HCT116 (cell line): Measurements from ENCODE around the gene VAMP2. TPM values are rescaled to one million over a fixed set of nuclear protein-coding genes. Genes with fewer than 3 reads are reported as not detected.

Experiments
- ATAC-seq: fragments of 200-7000 bp; cut with Tn5 transposase; 2 replicates; pipeline ENCODE4 v1.9.1; 2020; ENCODE audit warnings: mild to moderate bottlenecking, moderate library complexity
- BruUV-seq: library from RNA; stranded (reverse); fragments of 400-500 nt; replicated peaks from 2 replicates; lab custom pipeline; 2021; lab: Mats Ljungman, UMichigan
- CTCF ChIA-PET: fragments of 300-600 bp; sonication (Branson Sonifier 250); formaldehyde crosslinking; loops from one replicate; lab custom pipeline; 2021; ENCODE audit warnings: antibody characterized with exemption; lab: Charles Lee
- POLR2A ChIA-PET: fragments of 300-600, 350-600 bp; sonication (Branson Sonifier 250); formaldehyde crosslinking; loops from one replicate; lab custom pipeline; 2021; ENCODE audit warnings: antibody characterized with exemption; lab: Charles Lee
- RAD21 ChIA-PET, 2 experiments: fragments of 300-600 bp; sonication (Branson Sonifier 250); formaldehyde crosslinking; loops; one replicate each; lab custom pipeline; 2023; ENCODE audit warnings: low total read pairs in 2 of 2; ENCODE audit not compliant: uncharacterized antibody in 2 of 2, unreplicated experiment in 2 of 2, low non-redundant PET in 1 of 2; lab: Charles Lee
- DNase-seq: peaks from one replicate; pipeline ENCODE4 v3.0.0-alpha.2; 2010; ENCODE audit warnings: low read depth, low spot score
- H2AFZ ChIP-seq: fragments of 200-600 bp; shearing (Covaris generic), sonication (generic); 2 replicates; pipeline ENCODE4 v1.6.1; 2017; ENCODE audit warnings: low read depth, mixed run types, mixed read lengths, antibody characterized with exemption, low read length; ENCODE audit not compliant: poor library complexity, severe bottlenecking
- H3K27ac ChIP-seq: 2 replicates; pipeline ENCODE4 v1.5.1; 2012; ENCODE audit warnings: low read depth, low read length
- H3K27me3 ChIP-seq: fragments of 200-600 bp; sonication (generic); 2 replicates; pipeline ENCODE4 v1.6.1; 2016; ENCODE audit warnings: mixed run types, low read length, mixed read lengths; ENCODE audit not compliant: insufficient read depth
- H3K36me3 ChIP-seq, 2 experiments: fragments of 200-500 bp in 1 of 2; fragments of 200-600 bp in 1 of 2; sonication (Bioruptor generic) in 1 of 2; sonication (generic) in 1 of 2; 2 replicates each; pipeline versions ENCODE4 v1.5.1 to v1.6.1; 2014 to 2016; ENCODE audit warnings: low read length in 2 of 2, inconsistent platforms in 1 of 2, mixed read lengths in 1 of 2, mixed run types in 1 of 2; ENCODE audit not compliant: insufficient read depth in 2 of 2, control insufficient read depth in 1 of 2
- H3K4me1 ChIP-seq, 2 experiments: fragments of 200-600 bp in 1 of 2; sonication (generic) in 1 of 2; 2 replicates each; pipeline versions ENCODE4 v1.5.1 to v1.6.1; 2012 to 2017; ENCODE audit warnings: low read length in 2 of 2, inconsistent platforms in 1 of 2, mild to moderate bottlenecking in 1 of 2, mixed read lengths in 1 of 2, mixed run types in 1 of 2, moderate library complexity in 1 of 2; ENCODE audit not compliant: insufficient read depth in 2 of 2, control insufficient read depth in 1 of 2
- H3K4me2 ChIP-seq: fragments of 200-600 bp; sonication (generic); 2 replicates; pipeline ENCODE4 v1.6.1; 2017; ENCODE audit warnings: mixed run types, low read length, mixed read lengths
- H3K4me3 ChIP-seq, 2 experiments: fragments of 200-600 bp in 1 of 2; sonication (generic) in 1 of 2; replicated peaks in 1 of 2; 2 replicates each; pipeline ENCODE4 v1.5.1; 2011 to 2016; ENCODE audit warnings: low read length in 2 of 2, control low read depth in 1 of 2, low read depth in 1 of 2, mild to moderate bottlenecking in 1 of 2, mixed read lengths in 1 of 2, mixed run types in 1 of 2
- H3K79me2 ChIP-seq: fragments of 200-600 bp; sonication (generic); 2 replicates; pipeline ENCODE4 v1.6.1; 2017; ENCODE audit warnings: mild to moderate bottlenecking, mixed run types, low read length, moderate library complexity, mixed read lengths; ENCODE audit not compliant: insufficient read depth
- H3K9ac ChIP-seq: fragments of 200-600 bp; sonication (generic); 2 replicates; pipeline ENCODE4 v1.6.1; 2016; ENCODE audit warnings: low read length, mixed read lengths
- H3K9me2 ChIP-seq: fragments of 200-600 bp; sonication (generic), shearing (Covaris generic); 2 replicates; pipeline ENCODE4 v1.6.1; 2017; ENCODE audit warnings: mixed run types, mild to moderate bottlenecking, moderate library complexity; ENCODE audit not compliant: insufficient read depth
- H3K9me3 ChIP-seq, 2 experiments: fragments of 200-500 bp in 1 of 2; fragments of 200-600 bp in 1 of 2; sonication (Bioruptor generic) in 1 of 2; sonication (generic) in 1 of 2; 2 replicates each; pipeline ENCODE4 v1.6.1; 2014 to 2017; ENCODE audit warnings: low read length in 2 of 2, mixed read lengths in 2 of 2, inconsistent platforms in 1 of 2, low read depth in 1 of 2, mild to moderate bottlenecking in 1 of 2, mixed run types in 1 of 2, moderate library complexity in 1 of 2; ENCODE audit not compliant: control insufficient read depth in 1 of 2, insufficient read depth in 1 of 2
- H4K20me1 ChIP-seq: fragments of 200-600 bp; sonication (generic), shearing (Covaris generic); 2 replicates; pipeline ENCODE4 v1.6.1; 2017; ENCODE audit warnings: mixed run types, mild to moderate bottlenecking, moderate library complexity; ENCODE audit not compliant: insufficient read depth
- CEBPB ChIP-seq: IDR thresholded peaks from 2 replicates; pipeline ENCODE4 v1.6.1; 2012; ENCODE audit warnings: low read depth
- EZH2 ChIP-seq: fragments of 200-600 bp; sonication (generic); IDR thresholded peaks from 2 replicates; pipeline ENCODE4 v1.6.1; 2017; ENCODE audit warnings: antibody characterized with exemption, mixed run types
- EZH2phosphoT487 ChIP-seq: fragments of 200-600 bp; IDR thresholded peaks from 2 replicates; pipeline ENCODE4 v1.6.1; 2018; ENCODE audit warnings: antibody characterized with exemption, borderline replicate concordance
- FOSL1 ChIP-seq: IDR thresholded peaks from 2 replicates; pipeline ENCODE4 v1.6.1; 2012; ENCODE audit warnings: low read depth
- JUND ChIP-seq: IDR thresholded peaks from 2 replicates; pipeline ENCODE4 v1.6.1; 2012
- POLR2A ChIP-seq: IDR thresholded peaks from 2 replicates; pipeline ENCODE4 v1.7.0; 2011; ENCODE audit warnings: borderline replicate concordance; ENCODE audit not compliant: insufficient read depth, insufficient read length; ENCODE audit errors: extremely low read depth
- SRF ChIP-seq: IDR thresholded peaks from 2 replicates; pipeline ENCODE4 v1.6.1; 2012; ENCODE audit warnings: low read depth
- TCF7L2 ChIP-seq: IDR thresholded peaks from 2 replicates; pipeline ENCODE4 v1.7.0; 2011; ENCODE audit warnings: borderline replicate concordance, inconsistent platforms; ENCODE audit not compliant: insufficient read depth, insufficient read length; ENCODE audit errors: extremely low read depth
- ZFX ChIP-seq: fragments of 450-650 bp; IDR thresholded peaks from 2 replicates; pipeline ENCODE4 v1.6.1; 2017
- intact Hi-C: fragments of 100-400 bp; cut with micrococcal nuclease; formaldehyde crosslinking; loops from 2 replicates; pipeline ENCODE4 v1.10.0; 2022
- total RNA-seq: library from RNA; stranded (reverse); gene quantifications from one replicate; pipeline ENCODE4 v1.2.1, GENCODE V29; 2021; ENCODE audit not compliant: unreplicated experiment
- TF ChIP-seq, protein P1 (sequence below): IDR thresholded peaks from 2 replicates; pipeline ENCODE4 v1.6.1; 2012
- TF ChIP-seq, protein P2 (sequence below): IDR thresholded peaks from 2 replicates; pipeline ENCODE4 v1.6.1; 2012; ENCODE audit warnings: low read depth
- TF ChIP-seq, protein P3 (sequence below): IDR thresholded peaks from 2 replicates; pipeline ENCODE4 v1.6.1; 2012
- TF ChIP-seq, protein P4 (sequence below), 3 experiments: fragments of 200-600 bp in 1 of 3; sonication (generic) in 1 of 3; IDR thresholded peaks in 2 of 3; conservative IDR thresholded peaks in 1 of 3; 2 replicates each; pipeline ENCODE4 v1.5.1; 2012 to 2017; ENCODE audit warnings: low read depth in 2 of 3, low read length in 2 of 3, antibody characterized with exemption in 1 of 3, borderline replicate concordance in 1 of 3, control low read depth in 1 of 3, mild to moderate bottlenecking in 1 of 3, mixed read lengths in 1 of 3, mixed run types in 1 of 3, moderate library complexity in 1 of 3; ENCODE audit not compliant: insufficient read depth in 1 of 3

Gene VAMP2
- total RNA-seq, 1 experiment from 2014 or later: 35.9 TPM

DNA sequence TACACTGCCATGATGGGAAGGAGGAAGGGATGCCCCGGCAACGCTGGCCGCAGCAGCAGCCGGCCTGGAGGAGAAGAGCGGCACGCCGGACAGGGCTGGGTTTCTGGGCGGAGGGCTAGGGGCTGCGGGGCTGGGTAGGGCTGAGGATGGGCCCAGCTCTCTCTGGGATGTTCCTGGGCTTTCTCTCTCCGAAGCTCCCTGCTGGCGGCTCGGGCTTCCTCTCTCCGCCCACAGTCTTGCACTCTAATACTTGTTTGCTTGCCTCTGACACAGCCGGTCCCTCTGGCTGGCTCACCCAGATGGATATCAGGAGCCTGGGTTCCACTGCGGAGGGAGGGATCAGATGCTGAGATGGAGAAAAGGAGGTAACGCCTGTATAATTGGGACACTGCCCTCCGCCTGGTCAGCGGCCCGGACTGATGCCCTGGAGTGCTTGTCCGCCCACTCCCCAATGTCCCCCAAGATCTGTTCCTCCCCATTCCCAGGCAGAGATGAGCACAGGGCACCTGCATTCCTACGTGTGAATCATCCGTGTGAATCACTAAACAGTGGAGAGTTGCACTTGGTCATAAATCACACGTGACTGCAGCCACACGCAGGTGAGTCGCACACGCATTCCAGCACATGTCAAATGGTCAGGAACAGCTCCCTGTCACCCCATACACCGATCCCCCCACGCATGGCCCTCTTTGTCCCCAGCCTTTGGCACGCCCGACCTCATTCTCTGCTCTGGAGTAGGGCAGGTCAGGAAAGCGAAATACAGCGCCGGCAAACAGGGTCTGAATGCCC lies 44.6 kb downstream of the VAMP2 start, which contains the start of gene ALOXE3 (continued):
- TF ChIP-seq, protein P1, sequence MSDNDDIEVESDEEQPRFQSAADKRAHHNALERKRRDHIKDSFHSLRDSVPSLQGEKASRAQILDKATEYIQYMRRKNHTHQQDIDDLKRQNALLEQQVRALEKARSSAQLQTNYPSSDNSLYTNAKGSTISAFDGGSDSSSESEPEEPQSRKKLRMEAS: peak; percentile 91
- TF ChIP-seq, all 23 proteins: peak for 6

DNA sequence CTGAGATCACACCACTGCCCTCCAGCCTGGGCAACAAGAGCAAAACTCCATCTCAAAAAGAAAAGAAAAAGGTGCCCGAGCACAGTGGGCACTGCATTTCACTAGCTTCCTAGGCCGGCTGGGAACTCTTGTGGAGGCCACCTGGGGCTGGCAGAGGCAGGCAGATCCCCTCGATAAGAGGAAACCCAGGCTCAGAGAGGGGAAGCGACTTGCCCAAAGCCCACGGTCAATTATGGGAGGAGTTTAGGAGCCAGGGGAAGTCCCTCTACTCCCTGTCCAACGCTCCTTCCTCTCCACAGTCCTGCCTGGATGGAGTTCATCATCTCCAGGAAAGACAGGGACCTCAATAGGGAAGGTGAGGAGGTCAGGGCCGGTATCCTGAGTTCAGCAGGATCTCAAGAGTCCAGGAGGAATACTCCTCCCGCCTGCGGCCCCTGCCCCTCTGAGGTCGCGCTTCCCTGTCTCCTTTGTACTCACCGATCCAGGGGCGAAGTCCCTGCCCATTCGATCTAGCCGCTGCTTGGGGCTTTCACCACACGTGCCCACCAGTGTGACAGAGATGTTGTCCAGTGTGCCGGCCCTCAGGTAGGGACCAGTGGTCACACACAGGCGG lies 45.3 kb downstream of the VAMP2 start:
- peak overlapping the region; percentile 88 for H3K9ac ChIP-seq
- BruUV-seq: no TSS peak
- peaks cover 3% of the 10 kb centered on the region; the same call in 1 of the 2 replicates for H4K20me1 ChIP-seq
- ATAC-seq: no peak
- H3K27me3 ChIP-seq: no peaks in the 10 kb centered on the region
- no peaks in the 10 kb centered on the region for H3K36me3 ChIP-seq
- RAD21 ChIA-PET: no interaction called here
- peak overlapping the region; percentile 1 for H2AFZ ChIP-seq
- peak overlapping the region; percentile 98 for H3K4me2 ChIP-seq
- H3K9me3 ChIP-seq: no peaks in the 10 kb centered on the region
- H3K27ac ChIP-seq: peak overlapping the region; percentile 83
- intact Hi-C loops: loop anchor here (5.0 kb wide), 1 partner anchor 40 kb away; no protein-coding TSS in a partner anchor
- CTCF ChIA-PET: interaction anchor here (1.2 to 4.0 kb wide), 3 partner anchors 23 to 57 kb away, joined by 5 to 26 read pairs (median 12); no protein-coding TSS in a partner anchor
- H3K4me1 ChIP-seq: peaks cover 19 to 52% of the 10 kb centered on the region in 2 experiments
- no peak for DNase-seq
- POLR2A ChIA-PET: interaction anchor here (0.8 to 4.1 kb wide), 4 partner anchors 14 to 131 kb away, joined by 3 to 43 read pairs (median 11); partner anchors contain the start of genes CTC1 and PFAS
- peak overlapping the region; percentile 52 to 59 for H3K4me3 ChIP-seq
- H3K9me2 ChIP-seq: no peaks in the 10 kb centered on the region
- H3K79me2 ChIP-seq: no peaks in the 10 kb centered on the region
- TF ChIP-seq SRF: no peak
- TF ChIP-seq CEBPB: no peak
- no peak for TF ChIP-seq EZH2phosphoT487
- TF ChIP-seq, protein P2, sequence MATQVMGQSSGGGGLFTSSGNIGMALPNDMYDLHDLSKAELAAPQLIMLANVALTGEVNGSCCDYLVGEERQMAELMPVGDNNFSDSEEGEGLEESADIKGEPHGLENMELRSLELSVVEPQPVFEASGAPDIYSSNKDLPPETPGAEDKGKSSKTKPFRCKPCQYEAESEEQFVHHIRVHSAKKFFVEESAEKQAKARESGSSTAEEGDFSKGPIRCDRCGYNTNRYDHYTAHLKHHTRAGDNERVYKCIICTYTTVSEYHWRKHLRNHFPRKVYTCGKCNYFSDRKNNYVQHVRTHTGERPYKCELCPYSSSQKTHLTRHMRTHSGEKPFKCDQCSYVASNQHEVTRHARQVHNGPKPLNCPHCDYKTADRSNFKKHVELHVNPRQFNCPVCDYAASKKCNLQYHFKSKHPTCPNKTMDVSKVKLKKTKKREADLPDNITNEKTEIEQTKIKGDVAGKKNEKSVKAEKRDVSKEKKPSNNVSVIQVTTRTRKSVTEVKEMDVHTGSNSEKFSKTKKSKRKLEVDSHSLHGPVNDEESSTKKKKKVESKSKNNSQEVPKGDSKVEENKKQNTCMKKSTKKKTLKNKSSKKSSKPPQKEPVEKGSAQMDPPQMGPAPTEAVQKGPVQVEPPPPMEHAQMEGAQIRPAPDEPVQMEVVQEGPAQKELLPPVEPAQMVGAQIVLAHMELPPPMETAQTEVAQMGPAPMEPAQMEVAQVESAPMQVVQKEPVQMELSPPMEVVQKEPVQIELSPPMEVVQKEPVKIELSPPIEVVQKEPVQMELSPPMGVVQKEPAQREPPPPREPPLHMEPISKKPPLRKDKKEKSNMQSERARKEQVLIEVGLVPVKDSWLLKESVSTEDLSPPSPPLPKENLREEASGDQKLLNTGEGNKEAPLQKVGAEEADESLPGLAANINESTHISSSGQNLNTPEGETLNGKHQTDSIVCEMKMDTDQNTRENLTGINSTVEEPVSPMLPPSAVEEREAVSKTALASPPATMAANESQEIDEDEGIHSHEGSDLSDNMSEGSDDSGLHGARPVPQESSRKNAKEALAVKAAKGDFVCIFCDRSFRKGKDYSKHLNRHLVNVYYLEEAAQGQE: no peak
- TF ChIP-seq, protein P3, sequence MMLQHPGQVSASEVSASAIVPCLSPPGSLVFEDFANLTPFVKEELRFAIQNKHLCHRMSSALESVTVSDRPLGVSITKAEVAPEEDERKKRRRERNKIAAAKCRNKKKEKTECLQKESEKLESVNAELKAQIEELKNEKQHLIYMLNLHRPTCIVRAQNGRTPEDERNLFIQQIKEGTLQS: no peak
- TF ChIP-seq TCF7L2: no peak
- TF ChIP-seq, protein P1: no peak
- no peak for TF ChIP-seq JUND
- TF ChIP-seq EZH2: no peak
- TF ChIP-seq ZFX: no peak
- TF ChIP-seq POLR2A: no peak
- no peak for TF ChIP-seq FOSL1
- TF ChIP-seq, protein P4, sequence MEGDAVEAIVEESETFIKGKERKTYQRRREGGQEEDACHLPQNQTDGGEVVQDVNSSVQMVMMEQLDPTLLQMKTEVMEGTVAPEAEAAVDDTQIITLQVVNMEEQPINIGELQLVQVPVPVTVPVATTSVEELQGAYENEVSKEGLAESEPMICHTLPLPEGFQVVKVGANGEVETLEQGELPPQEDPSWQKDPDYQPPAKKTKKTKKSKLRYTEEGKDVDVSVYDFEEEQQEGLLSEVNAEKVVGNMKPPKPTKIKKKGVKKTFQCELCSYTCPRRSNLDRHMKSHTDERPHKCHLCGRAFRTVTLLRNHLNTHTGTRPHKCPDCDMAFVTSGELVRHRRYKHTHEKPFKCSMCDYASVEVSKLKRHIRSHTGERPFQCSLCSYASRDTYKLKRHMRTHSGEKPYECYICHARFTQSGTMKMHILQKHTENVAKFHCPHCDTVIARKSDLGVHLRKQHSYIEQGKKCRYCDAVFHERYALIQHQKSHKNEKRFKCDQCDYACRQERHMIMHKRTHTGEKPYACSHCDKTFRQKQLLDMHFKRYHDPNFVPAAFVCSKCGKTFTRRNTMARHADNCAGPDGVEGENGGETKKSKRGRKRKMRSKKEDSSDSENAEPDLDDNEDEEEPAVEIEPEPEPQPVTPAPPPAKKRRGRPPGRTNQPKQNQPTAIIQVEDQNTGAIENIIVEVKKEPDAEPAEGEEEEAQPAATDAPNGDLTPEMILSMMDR (IDR thresholded peaks at IDR 0.05 in 2 of 3, conservative IDR thresholded peaks at IDR 0.05 in 1 of 3; ENCODE audit: borderline replicate concordance in 1 of 3, insufficient read depth in 1 of 3, low read depth in 2 of 3, low read length in 2 of 3): no peak
